COLO668 (cell line): ENCODE data around the gene GGT6.

ENCODE experiments used
- DNase-seq: peaks from one replicate; lab custom pipeline; 2025; ENCODE audit not compliant: unreplicated experiment; lab: John Stamatoyannopoulos, UW

GGT6 gene

DNA sequence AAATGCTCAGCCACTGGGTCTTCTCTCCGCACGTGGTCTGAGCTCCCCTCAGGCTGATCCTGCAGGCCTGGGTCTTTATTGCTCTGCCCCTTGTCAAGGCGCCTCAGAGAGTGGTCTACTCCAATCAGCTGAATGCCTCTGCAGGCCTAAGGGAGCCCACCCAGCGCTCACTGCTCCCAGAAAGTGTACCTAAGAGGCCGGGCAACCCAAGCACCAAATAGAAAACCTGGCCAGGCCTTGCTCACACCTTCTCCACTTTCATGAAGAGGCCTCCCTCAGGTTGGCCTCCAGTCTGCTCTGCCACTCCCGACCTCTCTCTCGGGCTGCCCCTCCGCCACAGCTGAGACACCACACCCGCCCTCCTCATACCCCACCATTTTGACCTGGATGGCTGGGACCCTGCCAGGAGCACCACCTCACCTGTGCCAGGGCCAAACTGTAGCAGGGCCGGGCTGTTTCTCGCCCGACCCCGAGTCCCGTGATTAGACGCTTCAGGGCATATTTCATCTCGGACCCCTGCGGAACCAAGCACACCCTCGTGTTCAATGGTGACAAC, 5.9 kb downstream of the GGT6 start:
- DNase-seq = no peak

- no peak for DNase-seq
These were observed 6.7 kb downstream of the GGT6 start for GRCh38 chr17:4553669-4554068.

GRCh38 chr17:4551796-4552525, 8.4 kb downstream of the GGT6 start:
- no peak for DNase-seq

GRCh38 chr17:4551141-4551540, 9.2 kb downstream of the GGT6 start:
- DNase-seq = peak; percentile 5

DNA sequence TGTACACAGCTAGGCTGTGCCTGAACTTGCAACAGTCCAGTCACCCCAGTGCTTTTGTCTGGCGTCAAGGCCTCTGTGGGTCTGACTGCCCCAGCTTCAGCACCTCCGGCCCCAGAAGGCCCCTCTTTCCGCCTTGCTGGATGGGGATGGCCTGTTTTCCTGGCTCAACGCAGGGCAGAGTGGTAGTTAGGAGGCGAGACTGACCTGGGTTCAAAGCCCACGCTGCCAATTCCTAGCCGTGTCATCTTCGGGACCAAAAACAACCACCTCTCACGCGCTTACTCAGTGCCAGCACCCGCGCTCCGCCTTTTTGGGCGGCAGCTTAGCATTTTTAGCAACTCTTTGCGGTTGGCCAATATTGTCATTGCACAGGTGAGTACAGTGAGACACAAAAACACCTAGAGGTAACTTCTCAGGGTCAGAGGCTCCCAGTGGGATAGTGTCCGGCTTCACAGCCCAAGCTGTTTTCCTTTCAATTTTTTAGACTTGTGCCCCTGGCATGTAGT, 9.8 kb downstream of the GGT6 start:
- DNase-seq = no peak

DNA sequence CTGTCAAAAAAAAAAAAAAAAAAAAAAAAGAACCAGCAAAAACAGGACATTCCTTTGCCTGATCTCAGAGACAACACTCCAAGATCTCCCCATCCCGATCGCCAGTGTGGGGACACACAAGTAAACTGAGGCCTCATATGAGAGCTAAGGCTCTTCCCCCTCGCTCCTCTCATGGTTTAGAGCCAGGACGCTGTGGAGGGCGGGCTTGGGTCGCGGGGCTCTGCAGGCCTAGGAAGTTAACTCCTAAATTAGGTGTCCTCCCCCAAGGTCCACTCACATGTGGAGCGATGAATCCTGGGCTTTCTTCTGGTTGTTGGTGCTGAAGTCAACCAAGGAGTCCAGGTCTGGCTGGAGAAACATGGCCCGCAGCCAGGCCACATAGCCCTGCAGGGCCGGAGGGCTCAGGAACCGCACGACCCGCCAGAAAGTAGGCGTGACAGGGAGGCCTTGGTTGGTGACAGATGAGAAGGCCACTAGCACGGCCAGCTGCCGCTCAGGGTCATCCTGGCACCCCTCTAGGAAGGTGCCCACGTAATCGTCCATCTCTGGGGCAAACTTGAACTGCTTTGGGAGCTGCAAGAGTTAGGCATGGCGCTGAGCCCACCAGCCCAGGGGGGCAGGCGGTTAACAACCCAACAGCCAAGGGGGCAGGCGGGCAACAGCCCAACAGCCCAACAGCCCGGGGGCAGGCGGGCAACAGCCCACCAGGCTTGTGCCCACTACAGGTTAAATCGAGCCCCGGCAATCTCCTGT, 10.4 kb downstream of the GGT6 start:
- no peak for DNase-seq

DNA sequence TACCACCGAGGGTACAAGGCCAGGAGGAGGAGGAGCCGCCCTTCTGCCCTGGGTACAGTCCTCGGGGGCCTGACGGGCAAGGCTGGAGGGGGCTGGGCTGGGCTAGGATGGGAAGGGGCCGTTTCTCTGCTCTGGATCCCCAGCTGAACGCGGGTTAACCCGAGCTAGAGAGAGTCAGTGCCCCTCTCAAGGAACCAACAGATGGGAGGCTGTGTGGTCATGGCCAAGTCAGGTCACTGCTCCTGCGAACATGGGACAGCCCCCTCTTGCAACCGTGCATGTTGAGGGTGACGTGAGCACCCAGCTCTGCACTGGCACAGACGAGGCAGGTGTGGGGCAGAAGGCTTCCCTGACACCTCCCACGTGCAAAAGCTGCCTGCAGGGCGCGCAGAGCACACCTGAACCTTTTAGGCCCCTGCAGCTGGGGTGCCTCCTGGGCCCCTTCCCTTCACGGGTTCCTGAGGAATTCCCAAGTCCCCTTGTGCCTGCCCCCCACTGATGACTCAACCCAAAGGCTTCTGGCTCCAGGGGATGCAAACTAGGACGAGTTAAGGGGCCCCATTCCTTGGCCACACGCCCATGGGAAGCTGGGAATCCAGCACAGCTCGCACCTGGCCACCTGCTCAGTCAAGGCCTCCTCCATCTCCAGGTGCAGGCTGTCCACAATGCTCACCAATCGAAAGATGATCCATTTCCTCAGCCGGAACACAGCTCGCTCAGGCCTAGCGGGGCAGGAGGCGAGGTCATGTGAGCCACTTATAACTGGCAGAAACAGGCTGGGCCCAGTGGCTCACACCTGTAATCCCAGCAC, 11.5 kb downstream of the GGT6 start:
- peak; percentile 79 for DNase-seq

- no peak for DNase-seq
These were observed 12.3 kb downstream of the GGT6 start for GRCh38 chr17:4548061-4548461.

DNA sequence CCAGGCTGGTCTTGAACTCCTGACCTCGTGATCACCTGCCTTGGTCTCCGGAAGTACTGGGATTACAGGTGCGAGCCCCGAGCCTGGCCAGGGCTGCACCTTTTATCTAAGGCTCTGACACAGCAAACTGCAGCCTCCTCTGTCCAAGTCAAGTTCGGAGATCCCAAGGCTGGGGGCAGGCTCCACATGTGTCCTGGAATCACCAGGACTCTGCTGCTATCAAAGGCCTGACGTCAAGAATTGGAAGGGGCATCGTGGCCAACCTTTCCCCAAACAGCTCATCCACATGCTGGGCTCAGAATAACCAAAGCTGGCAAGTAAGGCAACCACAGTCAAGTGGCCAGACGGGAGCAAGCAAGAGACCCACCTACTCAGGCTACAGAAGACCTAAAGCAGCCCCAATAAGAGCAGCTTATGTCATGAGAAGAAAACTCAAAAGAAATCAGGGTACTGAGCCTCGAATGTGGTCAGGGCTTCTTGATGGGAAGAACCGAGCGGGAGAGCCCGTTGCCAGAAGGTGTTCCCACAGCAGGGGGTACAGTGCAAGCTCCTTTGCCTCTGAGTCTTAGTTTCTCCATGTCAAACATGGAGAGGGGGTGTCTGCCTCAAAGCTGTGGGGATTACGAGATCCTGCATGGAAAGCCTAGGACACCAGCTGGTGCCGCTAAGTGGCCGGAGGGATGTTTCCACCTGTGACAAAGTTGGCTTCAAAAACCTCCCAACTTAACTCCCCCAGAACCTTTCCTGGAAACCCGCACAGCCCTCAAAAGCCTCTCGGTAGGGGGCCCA, 13.1 kb downstream of the GGT6 start:
- no peak for DNase-seq

GRCh38 chr17:4545217-4545951, 15.0 kb downstream of the GGT6 start:
- no peak for DNase-seq

- no peak for DNase-seq
These were observed 15.5 kb downstream of the GGT6 start for GRCh38 chr17:4544951-4545216.

- DNase-seq = no peak
These were observed 16.0 kb downstream of the GGT6 start for GRCh38 chr17:4544135-4544950.

DNA sequence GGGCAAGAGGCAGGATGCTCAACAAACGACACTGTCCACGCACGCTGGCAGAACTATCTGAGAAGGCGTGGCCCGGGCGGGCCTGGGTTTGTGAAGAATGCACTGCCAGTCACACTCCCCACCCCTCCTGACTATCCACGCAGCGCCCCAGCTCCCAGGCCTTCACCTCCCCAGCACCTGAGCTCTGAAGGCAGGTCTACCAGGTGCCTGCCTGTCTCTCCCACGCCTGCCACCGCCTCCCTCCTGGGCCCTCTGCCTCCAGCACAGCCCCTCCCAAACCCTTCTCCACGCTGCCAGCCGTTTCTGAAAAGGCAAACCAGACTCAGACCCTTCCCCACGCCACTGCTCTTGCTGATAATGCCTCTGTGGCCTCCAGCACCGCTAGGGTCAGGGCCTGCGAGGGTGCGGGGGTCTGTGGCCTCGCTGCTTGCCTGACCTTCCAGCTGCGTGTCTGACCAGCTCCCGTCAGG, 16.8 kb downstream of the GGT6 start:
- no peak for DNase-seq

DNA sequence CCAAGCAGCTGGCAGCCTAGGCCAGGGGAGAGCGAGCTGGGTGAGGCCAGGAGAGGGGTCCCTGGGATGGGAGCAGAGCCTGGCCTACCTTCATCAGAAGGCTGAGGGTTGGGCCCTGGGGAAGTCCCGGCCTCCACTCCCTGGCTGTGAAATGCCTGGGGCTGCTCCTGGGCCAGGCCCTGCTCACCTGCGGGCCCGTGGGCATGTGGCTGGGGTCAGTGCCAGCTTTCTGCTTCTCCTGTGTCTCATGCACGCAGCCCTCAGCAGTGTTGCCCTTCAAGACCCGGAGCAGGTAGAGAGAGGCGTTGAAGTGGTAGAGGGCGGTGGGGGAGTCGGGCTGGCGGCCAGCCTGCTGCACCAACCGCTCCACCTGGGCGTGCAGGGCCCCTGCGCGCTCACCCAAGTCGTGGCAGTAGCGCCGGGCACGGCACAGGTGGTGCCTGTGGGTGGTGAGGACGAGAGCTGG, 17.6 kb downstream of the GGT6 start:
- no peak for DNase-seq

DNA sequence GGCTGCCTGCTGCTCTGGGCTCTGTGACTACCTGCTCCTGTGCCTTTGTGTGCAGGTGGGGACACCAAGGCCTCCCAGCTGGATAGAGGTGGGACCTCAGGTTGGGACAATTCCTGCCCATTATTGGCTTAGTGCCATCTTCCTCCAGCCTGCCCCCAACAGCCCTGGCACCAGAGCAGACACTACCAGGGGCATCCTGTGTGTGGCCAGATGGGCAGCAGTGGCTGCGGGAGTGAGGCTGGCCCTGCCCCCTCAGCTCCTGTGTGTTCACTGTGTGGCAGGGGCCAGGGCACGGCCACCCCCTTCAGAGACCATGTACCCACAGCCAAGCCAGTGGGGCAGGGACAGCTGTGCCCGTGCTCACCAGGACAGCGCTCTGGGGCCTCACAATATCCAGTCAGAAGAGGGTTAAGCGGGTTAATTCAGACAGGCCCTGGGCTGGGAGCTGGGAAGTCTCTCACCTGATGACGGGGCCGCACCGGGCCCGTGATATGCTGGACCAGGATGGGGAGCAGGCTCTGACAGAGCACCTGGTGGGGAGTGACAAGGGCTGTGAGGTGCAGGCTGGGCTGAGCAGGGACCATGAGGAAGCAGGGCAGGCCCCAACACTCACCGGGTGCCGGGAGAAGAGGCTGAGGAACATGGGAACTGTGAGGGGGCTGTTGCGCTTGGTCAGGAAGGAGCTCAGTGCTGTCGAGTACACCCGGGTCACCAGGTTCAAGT, 18.2 kb downstream of the GGT6 start:
- no peak for DNase-seq

GRCh38 chr17:4541328-4542002, 18.9 kb downstream of the GGT6 start:
- DNase-seq = no peak

DNA sequence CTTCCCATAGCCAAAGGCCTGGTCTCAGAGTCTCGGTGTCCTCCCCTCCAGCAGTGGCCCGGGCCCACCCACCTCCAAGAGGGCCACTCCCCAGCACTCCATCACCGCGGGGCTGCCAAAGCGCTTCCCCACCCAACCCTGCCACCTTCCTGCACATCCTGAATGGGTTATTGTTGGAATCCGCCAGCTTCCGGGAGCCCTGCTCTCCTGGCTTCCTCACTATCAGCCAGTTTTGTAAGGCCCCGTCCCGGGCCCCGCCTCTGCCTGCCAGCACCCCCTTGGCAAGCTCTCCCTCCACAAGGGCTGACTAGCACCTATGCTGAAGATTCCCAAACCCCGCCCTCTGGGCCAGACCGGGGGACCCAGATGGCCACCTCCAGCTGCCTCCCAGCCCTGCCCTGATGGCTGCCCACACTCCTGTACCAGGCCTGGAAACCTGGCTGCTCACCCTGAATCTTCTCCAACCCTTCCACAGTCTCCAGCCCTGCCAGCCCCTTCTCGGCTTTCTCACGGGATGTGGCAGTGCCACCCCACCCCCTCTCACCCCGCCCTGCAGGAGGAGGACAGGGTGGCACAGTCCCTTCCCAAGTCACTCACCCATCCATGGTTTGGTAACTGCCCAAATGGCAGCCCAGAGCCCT, 19.6 kb downstream of the GGT6 start:
- no peak for DNase-seq
